ENCODE measurements around the gene GPR153.

GPR153 gene

DNA sequence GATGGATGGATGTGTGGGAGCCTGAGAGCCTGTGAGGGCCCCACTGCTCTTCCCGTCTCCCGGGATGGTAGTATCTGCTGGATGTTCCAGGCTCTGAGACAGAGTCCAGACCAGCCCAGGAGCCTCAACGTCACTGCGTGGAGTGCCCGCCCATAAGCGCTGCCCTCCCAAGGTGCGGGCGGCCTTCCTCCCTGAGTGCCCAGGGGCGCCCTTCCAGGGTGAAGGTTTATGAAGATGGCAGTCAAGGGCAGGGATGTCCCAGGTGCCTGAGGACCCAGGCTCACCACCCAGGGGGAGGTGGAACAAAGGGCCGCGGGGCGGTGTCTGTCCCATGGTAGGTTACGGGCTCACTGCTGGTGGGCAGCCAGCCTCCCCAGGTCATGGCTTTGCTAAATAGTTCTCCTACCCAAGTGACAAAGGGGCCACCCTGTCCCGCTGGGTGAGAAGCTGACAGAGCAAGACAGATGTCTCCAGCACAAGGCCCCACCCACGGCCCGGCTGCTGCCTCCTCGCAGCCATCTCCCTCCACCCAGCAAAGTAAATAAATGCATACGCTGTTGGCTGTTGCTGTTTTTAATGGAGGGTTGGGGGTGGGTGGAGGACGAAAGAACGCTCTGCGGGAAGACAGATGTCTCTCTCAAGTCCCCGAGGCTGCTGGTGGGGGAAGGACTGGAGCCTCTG, 9.0 kb upstream of the GPR153 start:
- DNase-seq (ENCODE audit: low read depth in 2 of 2): no peak

DNA sequence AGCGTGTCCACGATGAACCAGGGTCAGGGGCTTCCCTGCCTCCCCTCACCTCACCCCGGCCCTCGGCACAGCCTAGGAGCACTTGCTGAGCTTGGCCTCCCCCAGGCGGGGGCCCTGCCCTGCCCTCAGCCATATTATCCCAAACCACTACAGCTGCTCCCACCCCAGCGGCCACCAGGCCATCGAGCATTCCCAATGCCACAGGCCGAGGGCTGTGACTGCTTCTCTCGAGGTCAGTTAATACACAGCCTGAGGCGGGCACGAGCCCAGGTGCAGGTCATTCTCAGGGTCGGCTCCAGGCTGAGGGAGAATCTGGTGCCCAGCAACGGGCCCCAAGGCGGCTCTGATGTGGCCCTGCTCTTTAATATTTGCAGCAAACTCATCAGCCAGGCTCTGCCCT, 8.4 kb upstream of the GPR153 start:
- no peak for DNase-seq (ENCODE audit: low read depth in 2 of 2)

- DNase-seq (ENCODE audit: low read depth in 2 of 2): no peak
These were observed 7.5 kb upstream of the GPR153 start for GRCh38 chr1:6268415-6268814.

DNA sequence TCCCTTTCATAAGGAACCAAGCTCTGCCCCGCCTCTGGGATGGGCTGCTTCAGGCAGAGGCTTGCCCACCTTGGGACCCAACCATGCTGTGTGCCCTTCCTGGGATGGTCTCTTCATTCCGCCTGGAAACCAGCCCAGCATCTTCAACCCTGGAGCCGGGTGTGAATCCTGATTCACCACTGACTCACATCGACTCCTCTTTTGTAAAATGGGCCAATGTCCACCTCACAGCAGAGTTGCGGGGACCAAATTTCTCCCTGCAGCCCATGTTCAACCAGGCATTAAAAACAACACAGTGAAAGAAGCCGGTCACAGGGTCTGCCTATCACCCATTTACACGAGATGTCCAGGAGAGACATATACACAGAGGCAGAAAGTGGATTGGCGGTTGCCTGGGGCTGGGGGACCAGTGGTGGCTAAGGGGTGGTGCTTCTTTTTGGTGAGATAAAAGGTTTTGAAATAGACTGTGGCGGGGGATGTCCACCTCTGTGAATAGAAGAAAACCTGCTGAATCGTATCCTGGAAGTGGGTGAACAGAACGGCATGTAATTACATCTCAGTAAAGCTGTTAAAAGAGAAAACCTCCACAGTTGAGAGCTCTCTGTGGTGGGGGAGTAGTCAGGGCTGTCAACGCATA, 6.9 kb upstream of the GPR153 start:
- DNase-seq (ENCODE audit: low read depth in 2 of 2): no peak

DNA sequence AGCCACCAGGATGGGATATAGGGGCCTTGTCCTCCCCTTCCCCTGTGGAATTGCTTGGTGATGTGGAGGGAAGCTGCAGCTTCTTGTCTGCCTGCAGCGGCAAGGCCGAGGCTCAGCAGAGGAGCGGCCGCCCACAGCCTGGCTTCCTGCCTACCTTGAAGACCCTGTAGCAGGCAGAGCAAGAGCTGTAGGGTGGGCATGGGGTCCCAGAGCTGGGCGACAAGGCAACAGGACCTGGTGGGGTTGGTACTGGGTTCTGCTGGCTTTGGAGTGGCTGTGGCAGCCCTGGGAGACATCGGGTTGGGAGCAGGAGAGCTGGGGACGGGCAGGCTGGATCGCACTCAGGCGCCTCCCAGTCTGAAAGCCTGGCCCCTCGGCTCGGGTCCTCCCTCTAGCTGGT, 5.7 kb upstream of the GPR153 start:
- DNase-seq (ENCODE audit: low read depth in 2 of 2): no peak

DNA sequence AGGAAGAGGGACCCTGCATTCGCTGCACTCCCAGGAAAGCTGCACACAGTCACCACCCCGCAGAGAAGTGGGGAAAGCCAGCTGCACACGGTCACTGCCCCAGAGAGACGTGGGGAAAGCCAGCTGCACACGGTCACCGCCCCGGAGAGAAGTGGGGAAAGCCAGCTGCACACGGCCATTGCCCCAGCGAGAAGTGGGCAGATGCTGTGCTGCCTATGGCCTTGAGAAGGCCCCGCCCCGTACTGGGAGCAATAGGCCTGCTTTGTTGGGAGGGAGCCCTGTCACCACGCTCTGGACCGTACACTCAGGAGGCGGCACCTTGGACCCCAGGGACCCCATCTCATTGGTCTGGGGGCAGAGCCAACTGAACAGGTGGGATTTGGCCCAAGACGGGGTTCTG, 4.3 kb upstream of the GPR153 start:
- DNase-seq (ENCODE audit: low read depth in 2 of 2): no peak

- DNase-seq (ENCODE audit: low read depth in 2 of 2): no peak
These were observed 2.8 kb upstream of the GPR153 start for GRCh38 chr1:6263716-6264115.

- DNase-seq (ENCODE audit: low read depth in 2 of 2): no peak
These were observed 1.9 kb upstream of the GPR153 start for GRCh38 chr1:6262555-6263420.

DNA sequence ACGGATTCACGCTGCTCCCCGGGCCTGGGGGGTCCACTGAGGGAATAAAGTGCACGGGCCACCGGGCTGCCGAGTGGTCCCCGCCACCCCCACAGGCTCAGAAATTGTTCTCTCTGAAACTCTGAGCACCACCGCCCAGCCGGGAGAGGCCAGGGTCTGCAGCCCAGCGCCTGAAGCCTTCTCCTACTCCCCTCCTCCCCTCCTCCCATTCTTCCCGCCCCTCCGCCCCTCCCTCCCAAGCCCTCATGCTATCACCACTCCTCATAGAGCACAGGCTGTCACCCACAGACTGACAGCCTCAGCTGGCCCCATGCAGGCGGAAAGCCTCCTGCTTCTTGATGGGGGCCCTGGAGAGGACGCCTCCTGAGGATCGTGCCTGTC, 707 bp upstream of the GPR153 start:
- DNase-seq (ENCODE audit: low read depth in 2 of 2): no peak

DNA sequence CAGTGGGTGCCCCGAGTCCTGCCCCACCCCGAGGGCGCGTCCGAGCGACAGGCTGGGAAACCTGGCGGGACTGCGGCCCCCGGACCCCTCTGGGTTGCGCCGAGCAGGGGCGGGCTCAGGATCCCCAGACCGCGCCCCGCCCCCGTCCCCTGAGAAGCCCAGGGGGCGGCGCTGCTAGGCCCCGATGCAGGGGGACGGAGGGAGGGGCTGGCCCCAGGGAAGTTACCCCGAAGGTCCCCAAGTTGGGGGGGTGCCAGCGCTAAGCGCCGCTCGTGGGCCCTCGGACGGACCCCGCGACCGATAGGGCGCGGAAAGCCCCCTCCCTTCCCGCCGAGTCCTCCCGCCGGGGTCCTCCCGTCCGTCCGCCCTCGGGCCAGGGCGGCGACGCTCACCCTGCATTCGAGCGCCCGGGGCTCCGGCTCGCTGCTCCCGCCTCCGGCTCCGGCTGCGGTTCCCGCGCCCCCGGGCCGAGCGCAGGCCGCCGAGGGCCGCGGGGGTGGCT, 414 bp downstream of the GPR153 start:
- DNase-seq (ENCODE audit: low read depth in 2 of 2): no peak

DNA sequence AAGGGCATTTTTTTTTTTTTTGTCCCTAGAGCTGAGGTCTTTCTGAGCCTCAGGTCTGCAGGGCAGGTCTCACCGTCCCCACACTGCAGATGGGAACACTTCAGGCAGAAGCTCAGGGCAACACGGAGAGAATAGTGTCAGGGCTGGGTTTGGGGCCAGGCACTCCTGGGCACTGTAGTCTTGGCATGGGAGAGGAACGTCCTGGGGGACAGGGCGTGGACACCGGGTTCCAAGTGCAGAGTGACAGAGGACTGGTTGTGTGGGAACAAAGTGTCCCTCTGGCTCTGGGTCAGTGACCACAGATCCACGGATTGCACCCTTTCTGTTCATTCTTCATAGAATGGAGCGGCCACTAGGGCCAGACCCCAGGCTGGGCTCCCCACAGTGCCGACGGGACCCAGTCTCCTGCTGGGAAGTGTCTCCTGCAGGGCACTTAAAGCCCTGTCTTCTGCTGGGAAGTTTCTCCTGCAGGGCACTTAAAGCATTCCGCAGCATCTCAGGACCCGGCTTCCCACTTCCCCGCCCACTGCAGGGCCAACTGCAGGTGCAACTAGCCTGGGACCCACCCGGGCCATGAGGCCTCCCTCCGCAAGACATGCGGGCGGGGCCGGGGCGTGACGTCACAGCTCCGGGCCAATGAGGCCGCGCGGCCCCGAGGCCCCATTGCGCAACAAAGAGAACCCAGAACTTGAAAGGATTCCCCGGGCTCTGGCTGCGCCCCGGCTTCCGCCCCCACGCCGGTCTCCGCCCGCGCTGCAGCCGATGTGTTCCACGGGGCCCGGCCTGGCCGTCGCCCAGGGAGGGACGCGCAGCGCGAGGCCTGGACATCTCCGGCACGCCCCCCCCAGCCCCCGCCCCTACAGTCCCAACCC, 1.2 kb downstream of the GPR153 start:
- peak; percentile 63 to 69 for DNase-seq (ENCODE audit: low read depth in 2 of 2)

DNA sequence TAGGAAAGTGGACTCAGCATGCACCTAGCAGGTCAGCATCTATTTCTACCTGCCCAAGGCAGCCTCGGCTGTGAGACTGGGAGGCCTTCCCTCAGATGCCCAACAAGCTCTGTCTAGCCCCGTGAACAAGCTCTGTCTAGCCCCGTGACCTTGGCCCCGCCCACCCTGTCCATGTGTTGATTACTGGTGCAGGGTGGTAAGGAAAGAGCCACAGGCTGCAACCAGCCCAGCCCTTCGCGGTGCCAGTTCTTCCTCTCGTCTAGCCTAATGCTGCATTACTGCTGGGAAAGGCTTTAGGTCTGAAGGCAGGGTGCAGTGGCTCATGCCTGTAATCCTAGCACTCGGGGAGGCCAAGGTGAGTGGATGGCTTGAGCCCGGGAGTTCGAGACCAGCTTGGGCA, 2.2 kb downstream of the GPR153 start:
- DNase-seq (ENCODE audit: low read depth in 2 of 2): no peak

DNA sequence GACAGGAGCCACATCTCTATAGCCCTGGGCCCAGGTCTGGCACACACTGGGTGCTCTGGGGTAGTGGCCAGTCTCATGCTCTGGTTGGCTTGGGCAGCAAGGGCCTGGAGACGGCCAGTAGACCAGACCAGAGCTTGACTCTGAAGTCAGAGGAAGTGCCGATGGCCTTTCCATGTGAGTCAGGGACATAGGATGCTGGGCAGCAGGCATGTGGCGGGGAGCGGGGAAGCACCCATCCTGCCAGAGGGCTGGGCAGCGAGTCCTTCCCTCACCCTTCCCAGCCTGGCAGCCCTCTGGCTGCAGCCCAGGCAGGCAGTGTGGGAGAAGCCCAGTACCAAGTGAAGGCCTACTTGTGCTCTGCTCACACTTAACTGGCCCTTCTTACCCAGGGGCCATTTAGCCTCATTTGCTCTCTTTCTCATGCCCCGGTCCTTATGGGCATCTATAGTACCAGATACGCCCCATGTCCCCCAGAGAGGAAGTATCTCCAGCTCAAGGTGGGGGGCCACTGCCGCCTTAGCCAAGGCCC, 3.3 kb downstream of the GPR153 start:
- no peak for DNase-seq (ENCODE audit: low read depth in 2 of 2)

DNA sequence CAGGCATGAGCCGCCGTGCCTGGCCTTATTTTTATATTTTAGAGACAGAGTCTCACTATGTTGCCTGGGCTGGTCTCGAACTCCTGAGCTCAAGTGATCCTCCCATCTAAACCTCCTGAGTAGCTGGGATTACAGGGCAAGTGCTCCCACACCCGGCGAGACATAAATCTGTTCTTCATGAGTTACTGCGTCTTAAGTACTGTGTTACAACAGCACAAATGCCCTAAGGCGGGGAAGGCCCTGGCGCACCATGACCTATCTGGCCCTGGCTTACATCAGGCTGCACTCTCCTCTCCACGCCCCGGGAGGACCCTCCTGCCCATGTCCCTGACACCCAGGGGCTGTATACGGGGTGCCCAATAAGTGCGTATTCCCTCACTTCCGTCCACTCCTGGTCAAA, 4.3 kb downstream of the GPR153 start:
- no peak for DNase-seq (ENCODE audit: low read depth in 2 of 2)

DNA sequence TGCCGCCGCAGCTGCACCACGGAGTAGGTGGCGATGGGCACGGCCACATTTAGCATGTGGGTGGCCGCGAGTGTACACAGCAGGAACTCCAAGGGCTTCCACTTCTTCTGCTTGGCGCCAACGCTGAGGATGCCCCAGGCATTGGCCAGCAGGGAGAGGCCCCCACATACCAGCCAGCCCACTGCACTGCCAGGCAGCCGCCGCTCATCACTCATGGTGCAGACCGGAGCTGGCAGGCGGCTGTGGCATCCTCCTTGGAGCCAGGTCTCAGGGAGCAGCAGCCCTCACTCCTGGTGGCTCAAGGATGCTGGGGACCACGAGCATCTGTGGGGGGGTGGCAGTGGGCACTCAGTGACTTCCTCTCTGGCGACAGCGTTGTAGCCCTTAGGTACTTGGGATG, 6.2 kb downstream of the GPR153 start:
- DNase-seq (ENCODE audit: low read depth in 2 of 2): no peak

DNA sequence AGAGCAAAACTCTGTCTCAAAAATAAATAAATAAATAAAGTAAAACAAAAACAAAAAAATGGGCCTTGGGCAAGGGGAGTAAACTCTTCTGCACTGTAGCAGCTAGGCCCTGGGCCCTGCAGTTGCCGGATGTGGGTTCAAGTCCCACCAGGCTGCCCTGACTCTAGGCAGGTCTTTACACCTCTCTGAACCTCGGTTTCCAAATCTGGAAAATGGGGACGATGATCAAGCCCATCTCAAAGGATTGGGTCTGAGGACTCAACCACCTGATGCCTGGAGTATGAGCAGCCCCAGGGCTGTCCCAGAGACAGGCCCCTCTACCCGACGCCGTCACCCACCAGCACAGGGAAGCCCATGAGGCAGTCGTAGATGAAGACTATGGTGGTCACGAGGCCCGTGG, 7.5 kb downstream of the GPR153 start:
- no peak for DNase-seq (ENCODE audit: low read depth in 2 of 2)

GRCh38 chr1:6252374-6252710, 8.6 kb downstream of the GPR153 start:
- no peak for DNase-seq (ENCODE audit: low read depth in 2 of 2)

GRCh38 chr1:6251681-6252373, 9.1 kb downstream of the GPR153 start:
- no peak for DNase-seq (ENCODE audit: low read depth in 2 of 2)

DNA sequence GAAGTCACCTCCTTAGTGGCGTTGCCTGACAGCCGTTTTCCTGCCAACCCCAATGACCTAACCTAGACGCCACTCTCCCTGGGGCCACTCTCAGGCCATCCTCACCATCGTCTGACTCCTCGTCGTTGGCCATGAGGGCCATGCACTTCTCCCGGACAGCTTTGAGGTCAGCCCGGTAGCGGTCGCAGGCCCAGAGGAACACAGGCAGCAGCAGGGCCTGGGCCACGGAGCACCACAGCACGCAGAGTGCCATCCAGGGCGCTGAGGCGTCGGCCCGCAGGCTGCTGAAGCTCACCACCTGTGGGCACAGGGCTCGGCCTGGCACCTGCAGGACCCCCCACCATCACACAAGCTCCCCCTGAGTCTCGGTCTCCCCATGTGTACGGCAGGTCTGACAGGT, 9.7 kb downstream of the GPR153 start:
- no peak for DNase-seq (ENCODE audit: low read depth in 2 of 2)

- DNase-seq (ENCODE audit: low read depth in 2 of 2): no peak
These were observed 10.9 kb downstream of the GPR153 start for GRCh38 chr1:6249739-6250689.
